NOMO-1 (cell line): ENCODE measurements around the gene CDC42EP2.

Source experiments
- DNase-seq, 2 experiments: peaks; one replicate each; lab custom pipeline; 2025; ENCODE audit not compliant: unreplicated experiment in 2 of 2; lab: John Stamatoyannopoulos, UW

CDC42EP2 gene

GRCh38 chr11:65297026-65297672 lies 17.5 kb upstream of the CDC42EP2 start:
- DNase-seq = no peak

GRCh38 chr11:65298131-65298535 lies 16.5 kb upstream of the CDC42EP2 start:
- DNase-seq = no peak

DNA sequence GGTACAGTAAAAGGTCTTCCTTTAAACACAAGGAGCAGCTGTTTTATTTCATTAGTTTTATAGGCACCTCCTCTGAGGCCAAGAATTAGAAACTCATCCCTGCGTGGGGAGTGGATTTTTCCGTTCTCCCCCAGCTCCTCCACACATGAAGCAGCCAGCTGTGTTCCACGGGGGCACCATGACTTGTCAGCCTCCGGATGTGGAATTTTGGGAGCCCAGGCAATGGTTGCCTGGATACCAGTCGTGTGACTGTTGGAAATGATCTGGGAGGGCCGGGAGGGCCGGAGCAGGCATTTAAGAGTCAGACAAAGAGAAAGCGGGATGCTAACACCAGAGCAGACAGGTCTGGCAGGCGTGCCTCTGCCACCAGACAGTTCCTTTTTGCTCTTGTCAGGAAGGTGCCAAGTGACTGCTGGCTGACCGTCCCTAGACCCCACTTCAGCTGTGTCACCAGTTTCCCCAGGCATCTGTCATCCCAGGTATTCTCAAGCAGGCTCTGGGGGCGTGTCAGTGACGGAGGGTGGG lies 15.9 kb upstream of the CDC42EP2 start:
- no peak for DNase-seq

DNA sequence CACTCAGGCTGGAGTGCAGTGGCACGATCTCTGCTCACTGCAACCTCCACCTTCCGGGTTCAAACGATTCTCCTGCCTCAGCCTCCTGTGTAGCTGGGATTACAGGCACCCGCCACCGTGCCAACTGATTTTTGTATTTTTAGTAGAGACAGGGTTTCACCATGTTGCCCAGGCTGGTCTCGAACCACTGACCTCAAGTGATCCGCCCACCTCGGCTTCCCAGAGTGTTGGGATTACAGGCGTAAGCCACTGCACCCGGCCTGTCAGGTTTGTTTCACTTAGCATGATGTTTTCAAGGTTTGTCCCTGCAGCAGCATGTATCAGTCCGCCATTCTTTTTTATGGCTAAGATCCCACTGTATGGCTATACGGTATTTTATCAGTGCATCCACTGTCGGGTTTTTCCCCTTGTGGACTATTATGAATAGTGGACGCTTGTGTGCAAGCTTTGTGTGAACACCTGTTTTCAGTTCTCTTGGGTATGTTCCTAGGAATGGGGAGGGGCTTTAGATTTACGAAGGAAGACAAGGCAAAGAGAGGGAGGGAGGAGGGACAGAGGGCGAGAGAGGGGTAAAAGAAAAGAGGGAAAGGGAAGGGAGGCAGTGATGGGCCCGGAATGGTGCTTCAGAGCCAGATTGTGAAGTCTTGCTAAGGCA lies 13.9 kb upstream of the CDC42EP2 start:
- no peak for DNase-seq

GRCh38 chr11:65301491-65302329 lies 13.0 kb upstream of the CDC42EP2 start:
- DNase-seq = no peak

DNA sequence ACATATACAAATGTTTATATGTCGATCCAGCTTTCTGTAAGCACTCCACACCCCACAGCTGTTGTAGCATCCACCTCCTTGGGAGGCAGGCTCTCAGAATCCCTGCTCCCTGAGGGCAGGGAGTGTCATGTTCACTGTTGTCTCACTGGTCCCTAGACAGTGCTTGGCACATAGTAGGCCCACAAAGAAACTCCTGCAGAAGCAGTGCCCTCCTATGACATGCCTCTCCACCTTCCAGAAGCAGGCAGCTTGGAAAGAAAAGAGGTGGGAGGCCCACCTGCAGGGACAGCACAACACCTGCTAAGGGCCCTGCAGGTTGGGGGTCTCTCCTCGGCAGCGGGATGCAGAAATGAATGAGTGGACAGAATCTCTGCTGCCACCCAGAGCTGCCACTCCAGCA lies 11.1 kb upstream of the CDC42EP2 start:
- no peak for DNase-seq

DNA sequence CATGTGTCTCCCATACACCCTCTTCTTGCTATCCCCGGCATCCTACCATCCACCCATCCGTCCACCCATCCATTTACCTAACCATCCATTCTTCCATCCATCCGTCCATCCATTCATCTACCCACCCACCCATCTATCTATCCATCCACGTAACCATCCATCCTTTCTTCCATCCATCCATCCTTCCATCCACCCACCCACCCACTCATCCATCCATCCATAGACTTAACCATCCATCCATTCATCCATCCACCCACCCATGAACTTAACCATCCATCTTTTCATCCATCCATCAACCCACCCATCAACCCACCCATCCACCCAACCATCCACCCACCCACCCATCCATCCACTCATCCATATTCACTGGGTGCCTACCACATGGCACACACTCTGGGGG lies 10.6 kb upstream of the CDC42EP2 start:
- DNase-seq = no peak

GRCh38 chr11:65304613-65305012 lies 10.1 kb upstream of the CDC42EP2 start:
- DNase-seq = no peak

DNA sequence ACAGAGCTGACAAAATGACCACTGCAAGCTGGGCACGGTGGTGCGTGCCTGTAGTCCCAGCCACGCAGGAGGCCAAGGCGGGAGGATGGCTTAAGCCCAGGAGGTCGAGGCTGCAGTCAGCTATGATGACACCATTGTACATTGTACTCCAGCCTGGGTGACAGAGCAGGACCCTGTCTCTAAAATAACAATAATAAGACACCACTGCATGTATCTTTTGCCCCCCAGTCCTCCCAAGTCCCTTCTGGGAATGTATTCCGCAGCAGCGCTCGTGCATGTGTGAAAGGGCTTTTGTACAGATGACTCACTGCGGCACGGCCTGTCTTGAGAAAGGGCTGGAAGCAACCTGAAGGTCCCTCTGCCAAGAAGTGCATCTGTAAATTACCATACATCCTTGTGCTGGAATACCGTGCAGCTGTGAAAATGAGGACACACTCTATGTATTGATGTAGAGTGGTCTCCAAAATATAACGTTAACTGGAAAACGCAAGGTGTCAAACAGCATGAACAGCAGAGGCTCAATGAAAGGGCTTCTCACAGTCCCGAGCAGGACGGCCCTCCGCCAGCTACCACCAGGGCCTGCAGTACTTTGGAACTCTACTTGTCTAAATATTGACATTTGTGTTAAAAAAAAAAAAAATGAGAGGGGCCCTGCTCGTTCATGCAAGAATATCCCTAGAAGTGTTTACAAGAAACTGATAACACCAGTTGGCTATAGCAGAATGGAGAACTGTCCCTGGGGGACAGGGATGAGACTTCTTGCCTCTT lies 9.0 kb upstream of the CDC42EP2 start:
- no peak for DNase-seq

DNA sequence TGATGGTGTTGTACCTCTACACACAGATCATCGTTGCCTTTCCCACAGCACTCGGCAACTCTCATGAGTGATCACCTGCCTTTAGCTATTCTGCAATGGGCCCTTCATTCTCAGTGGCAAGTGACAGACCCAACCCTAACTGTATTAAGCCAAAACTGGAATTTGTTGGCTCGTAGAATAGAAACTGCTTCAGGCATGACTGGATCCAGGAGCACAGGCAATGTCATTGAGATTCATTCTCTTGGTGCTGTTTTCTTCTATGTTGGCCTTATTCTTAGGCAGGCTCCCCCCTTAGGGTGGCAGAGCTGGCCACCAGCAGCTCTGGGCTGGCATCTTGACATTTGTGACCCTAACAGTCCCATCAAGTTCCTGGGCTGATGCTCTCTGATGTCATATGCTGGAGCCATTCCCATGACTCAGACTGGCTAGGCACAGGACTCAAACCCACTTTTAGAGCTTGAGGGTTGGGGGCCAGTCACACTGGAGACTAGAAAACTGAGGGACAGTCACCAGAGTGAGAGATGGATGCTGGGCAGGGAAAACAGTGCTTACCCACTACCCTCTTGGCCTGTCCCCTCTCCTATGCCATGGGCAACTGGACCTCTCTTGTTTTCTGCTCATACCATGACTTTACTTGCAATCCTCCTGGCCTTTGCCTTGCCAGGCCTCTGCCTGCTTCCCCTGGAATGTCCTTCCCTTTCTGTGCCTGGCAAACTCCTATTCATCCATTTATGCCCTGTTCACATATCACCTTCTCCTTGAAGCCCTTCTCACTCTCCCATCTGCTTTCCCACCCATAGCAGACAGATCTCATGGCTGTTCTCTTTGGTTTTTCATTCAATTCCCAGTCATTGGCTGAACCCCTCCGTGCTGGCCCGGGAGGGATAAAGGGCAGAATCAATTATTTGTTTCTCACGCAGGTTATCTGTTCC lies 7.1 kb upstream of the CDC42EP2 start:
- no peak for DNase-seq

DNA sequence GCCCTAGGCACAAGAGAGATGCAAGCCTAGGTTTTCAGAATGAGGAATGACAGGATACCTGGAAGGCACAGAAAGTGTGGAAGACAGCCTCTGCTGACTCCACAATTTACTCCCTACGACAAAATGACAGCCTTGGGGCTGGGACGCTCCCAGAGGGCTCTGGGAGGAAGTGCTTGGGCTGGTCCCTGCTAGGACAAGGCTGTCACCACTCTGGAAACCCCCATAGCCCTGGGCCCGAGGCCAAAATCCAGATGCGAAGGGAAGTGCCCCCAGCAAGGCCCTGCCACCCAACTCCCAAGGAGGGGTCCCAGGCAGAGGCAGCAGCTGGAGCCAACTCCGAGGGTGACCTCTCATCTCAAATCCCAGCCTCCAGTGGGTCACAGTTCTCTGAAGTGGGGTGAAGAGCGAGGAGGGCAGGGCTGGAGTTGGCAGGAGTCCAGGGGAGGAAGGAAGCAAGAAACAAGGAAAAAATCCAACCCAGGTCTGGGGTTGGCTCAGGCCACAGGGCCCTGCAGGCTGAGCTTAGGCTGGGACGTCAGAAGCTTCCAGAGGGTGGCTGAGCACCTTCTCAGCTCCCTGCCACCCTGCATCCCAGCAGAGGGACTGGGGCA lies 6.3 kb upstream of the CDC42EP2 start:
- DNase-seq = no peak

- no peak for DNase-seq
Measured at GRCh38 chr11:65309006-65309405, 5.7 kb upstream of the CDC42EP2 start.

- no peak for DNase-seq
Measured at GRCh38 chr11:65310215-65310614, 4.5 kb upstream of the CDC42EP2 start.

GRCh38 chr11:65310736-65311135 lies 3.9 kb upstream of the CDC42EP2 start:
- no peak for DNase-seq

DNA sequence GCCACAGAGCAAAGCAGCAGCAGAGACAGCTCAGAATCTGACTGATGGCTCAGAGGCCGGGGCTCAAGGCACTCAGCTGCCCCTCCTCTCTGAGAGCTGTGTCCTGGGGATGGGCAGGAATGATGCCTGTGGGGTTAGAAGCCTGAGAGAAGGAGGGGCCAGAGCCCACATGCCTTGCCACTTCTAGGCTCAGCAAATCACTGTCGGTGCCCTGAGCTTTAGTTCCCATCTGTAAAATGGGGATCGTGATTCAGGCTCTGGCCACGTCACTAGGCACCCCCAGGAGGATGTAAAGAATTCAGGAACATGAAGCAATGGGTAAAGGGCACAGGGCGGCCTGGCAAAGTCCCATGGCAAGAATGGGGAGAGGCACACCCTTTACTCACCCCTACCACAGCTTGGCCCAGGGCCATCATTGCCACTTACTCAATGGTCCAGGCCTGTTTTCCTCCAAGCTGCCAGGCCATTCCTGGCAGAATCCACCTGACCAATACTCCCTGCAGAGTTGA lies 3.4 kb upstream of the CDC42EP2 start:
- no peak for DNase-seq

- DNase-seq = peak; percentile 35 to 41
Measured at GRCh38 chr11:65315204-65315865, 669 bp downstream of the CDC42EP2 start.

- no peak for DNase-seq
Measured at GRCh38 chr11:65315866-65316226, 1.2 kb downstream of the CDC42EP2 start.

GRCh38 chr11:65316227-65317024 lies 1.8 kb downstream of the CDC42EP2 start:
- peak; percentile 26 to 42 for DNase-seq
